NCI-H524 treated with DMSO at 0.1 percent for 48 hours (cell line): ENCODE measurements around the gene ANGPTL5.
A peak's percentile ranks its signal among the peaks of the same experiment; 100 is the strongest.
"Not testable (repeated sequence)": the region's sequence is repeated elsewhere in the genome, so short reads cannot be mapped to it uniquely, and the experiment has no call there.

Experiments used
- DNase-seq: peaks from one replicate; lab custom pipeline; 2025; lab: John Stamatoyannopoulos, UW

ANGPTL5 gene

DNA sequence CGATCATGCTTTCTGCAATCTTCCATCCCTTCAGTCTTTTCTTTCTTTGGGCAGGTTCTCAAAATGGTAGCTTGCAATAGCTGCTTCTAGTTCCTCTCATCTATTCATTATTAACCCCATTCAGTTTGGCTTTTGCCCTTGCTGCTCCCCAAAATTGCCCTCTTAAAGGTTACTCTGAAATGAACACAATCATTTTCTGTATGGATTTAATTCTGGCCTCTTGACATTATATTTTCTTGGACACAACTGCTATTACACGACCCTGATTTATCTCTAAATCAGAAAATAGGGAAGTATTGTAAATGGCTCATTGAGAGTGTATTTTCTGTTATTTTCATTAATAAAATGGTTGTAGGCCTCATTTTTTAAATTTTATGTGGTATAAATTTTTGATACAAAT, at the start of gene ANGPTL5:
Gene ANGPTL5, minus strand, starts transcription at position 101 of the 400 bp plus-strand sequence. CDS start 8,613 bp downstream, outside the sequence.
- no peak for DNase-seq

DNA sequence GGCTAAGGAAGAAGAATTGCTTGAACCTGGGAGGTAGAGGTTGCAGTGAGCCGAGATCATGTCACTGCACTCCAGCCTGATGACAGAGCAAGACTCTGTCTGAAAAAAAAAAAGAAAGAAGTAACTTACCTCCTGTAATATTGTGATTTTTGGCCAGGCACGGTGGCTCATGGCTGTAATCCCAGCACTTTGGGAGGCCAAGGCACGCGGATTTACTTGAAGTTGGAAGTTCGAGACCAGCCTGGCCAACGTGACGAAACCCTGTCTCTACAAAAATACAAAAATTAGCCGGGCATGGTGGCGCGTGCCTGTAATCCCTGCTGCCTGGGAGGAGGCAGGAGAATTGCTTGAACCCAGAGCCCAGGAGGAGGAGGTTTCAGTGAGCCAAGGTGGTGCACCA, 47.9 kb upstream of the ANGPTL5 start:
- not testable (repeated sequence) for DNase-seq

DNA sequence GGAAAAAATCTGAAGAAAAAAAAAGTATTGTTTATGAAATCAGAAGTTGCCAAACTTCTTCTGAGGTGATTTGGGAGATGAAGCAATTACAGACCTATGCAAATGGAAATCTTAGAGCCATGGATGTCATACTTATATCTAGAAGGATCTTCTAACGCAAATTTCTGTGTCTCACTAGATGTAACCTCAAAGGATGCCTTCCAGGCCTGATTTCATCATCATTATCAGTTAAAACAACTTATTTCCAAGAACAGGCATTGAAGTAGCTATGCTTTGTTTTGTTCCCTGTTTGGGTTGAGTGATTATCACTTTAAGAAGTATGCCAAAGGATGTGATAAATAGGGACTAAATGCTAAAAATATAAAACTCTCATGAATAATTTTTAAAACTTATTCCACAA, 43.9 kb upstream of the ANGPTL5 start:
- no peak for DNase-seq

DNA sequence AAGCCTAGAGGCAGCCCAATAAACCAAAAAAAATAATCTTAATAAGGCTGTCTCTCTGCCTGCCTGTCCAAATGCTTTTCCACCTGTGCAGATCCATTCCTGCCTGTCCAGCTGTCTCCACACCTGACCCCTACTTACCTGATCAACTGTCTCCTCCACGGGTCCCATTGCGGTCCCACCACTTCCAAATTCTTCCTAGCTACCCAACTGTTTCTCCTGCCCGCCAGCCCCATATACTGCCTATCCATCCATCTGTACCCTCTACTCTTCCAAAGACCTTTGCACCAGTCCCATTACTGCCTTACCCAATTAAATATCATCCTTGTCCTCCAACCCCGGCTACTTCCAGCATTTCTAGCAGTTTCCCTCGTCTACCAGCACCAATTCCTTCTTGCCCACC, 39.4 kb upstream of the ANGPTL5 start:
- no peak for DNase-seq

DNA sequence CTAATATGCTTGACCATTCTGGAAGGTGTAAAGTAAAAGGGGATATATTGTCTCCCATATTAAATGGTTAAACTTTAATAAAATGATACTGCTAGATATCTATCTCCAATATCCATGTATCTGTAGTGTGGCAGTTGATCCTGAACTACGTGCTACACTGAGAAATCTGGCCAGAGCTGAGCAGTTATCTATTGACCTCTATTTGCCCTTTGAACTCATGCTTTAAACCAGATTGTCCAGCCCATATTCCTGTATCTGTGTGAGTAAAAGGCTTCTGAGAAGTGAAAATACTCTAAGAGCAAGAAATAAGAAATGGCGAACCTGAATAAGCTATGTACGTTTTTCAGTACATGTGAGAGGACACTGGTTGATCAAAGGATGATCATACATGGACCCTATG, 39.0 kb upstream of the ANGPTL5 start:
- no peak for DNase-seq

DNA sequence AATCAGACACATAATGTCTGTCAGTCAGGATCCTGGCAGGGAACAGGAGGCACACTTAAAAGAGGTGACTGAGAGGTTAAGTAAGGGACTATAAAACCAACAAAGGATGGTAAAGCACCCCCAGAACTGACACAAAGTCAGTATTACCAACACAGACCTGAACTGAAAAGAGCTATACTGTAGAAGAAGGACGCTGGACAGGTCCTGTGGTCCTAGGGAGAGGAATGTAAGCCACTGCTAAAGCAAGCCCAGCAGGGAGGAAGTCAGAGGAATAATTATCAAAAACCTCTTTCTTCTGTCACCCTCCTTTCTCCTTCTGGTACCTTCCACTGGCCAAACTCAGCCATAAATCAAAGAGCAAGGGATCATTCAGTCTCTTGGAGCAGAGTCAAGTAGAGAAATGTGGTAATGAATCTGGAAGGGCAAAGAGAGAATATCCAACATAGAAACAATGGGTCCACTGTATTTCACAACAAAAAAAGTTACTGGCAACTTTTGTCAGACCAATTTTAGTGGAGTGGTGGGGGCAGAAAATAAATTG, 33.4 kb upstream of the ANGPTL5 start:
- DNase-seq, result no peak

DNA sequence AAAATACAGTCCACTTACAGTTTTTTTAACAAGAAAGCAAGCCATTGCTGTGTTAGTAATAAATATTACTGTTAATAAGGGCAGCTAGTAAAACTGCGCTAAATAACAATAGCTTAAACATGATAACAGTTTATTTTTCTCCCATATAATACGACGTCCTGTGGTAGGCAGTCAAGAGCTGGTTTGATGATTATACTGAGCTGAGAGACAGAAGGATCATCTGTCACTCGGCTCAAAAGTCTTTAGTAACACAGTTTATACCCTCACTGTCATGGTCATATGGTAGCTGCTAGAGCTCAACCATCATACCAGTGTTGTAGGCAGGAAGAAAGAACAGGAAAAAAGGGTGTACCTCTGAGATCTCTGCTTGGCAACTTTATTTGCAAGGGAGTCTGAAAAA, 29.1 kb upstream of the ANGPTL5 start:
- no peak for DNase-seq

DNA sequence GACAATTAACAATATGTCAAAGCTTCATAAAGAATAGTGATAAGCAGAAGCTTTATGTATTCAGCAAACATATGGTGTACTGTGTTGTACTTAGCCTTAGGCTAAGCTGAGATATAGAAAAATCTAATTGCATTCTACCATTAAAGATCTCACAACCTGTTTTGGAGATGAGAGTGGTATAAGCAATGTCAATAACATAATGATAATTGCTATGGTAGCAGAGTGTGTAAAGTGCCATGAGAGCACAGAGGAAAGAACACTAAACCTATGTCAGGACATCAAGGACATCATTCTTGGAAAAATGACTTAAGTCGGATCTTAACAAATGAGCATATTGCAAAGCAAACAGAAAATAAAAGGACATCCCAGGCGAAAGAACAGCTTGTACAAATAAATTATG, 28.6 kb upstream of the ANGPTL5 start:
- no peak for DNase-seq

DNA sequence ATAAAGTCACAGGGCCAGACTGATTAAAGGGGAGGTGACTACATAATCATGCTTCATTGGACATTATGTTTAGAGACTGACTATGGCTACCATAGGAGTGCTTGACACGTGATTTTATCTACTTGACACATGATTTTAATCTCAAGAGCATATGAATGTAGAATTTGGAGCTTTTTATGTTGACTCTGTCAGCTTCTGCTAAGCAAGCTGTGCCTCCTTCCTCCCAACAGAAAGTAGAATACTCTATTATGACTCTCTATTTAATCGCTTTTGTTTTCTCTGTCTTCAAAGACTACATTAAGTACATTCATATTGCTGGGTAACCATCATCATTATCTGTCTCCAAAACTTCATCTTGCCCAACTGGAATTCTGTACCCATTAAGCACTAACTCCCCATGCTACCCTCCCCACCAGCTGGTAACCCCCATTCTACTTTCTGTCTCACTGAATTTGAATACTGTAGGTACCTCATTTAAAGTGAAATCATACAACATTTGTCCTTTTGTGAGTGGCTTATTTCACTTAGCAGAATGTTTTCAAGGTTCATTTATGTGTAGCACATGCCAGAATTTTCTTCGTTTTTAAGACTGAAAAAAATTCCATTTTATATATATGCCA, 24.7 kb upstream of the ANGPTL5 start:
- DNase-seq, result no peak

DNA sequence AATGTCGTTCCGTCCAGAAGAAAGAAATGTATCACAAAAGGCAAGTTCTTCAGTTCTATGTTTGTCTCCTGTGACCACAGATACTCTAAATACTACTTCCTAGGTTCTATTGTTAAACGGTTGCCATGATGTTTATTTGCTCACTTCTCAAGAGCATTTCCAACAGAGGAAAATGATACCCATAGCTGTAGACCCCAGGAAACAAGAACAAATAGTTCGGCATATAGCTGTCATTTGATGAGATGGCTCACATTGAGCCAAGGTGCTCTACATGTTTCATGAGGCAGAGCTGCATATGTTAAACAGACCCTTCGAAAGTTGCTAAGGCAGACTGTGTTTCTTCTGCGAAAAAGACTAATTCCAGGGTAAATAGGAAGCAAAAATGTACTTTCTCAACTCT, 15.4 kb upstream of the ANGPTL5 start:
- DNase-seq, result no peak

DNA sequence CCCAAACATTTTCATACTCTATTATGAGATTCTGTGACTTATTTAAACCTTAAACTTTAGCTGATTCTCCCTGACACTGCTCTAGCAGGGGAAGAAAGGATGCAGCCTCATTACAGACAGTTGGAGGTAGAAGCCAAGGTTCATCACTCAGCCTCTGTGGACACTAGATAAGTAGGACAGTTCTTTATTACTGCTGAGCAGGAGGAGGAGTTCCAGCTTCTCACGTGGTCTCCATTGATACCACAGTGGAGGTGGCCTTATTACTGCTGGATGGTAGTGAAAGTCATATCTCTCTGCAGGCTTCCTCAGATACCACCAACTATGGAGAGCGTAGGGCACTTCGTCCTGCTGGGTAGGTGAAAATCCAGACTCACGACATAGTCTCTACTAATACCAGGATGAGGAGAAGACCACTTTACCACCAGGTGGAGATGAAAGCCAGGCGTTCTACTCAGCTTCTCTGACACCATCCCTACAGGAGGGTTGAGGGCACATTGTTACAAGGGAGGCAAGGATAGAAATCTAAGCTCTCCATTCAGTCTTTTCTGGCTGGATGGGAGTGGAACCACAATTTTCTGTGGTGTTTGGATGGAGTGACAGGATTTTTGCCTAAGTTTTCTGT, 13.1 kb upstream of the ANGPTL5 start:
- DNase-seq, result no peak

DNA sequence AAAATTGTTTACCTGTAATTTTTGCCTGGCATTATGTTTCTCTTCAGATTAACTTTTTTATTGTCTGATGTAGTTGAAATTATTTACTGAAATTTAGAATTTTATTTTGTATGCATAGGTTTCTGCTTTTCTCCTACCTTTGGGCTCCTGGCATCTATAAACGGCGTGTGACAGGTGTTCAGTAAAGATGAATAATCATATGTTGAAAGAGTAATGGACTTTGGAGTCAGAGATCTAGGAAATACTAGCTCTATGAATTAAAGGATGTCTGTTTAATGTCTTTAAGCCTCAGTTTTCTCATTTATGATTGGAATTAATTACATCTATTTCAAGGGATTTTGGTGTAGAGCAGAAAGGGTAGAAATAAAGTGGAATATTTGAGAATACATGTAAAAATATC, 7.2 kb upstream of the ANGPTL5 start:
- DNase-seq, result no peak

DNA sequence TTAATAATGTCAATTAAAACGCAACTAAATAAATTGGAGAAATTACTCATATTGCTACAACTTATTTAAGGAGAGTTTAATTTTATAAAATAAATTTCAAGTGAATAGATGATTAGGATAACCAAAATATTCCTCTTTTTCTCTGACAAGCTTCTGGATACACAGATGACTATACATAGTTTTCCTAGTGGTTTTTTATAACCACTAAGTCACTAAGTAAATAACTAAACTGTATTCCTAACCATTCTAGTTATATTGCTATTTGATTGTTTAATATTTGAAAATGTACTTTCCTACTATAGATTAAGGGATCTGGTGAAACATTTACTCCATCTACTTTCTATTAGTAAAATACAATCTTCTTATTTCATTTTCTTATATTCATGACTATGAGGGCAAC, 4.7 kb upstream of the ANGPTL5 start:
- DNase-seq, result no peak

DNA sequence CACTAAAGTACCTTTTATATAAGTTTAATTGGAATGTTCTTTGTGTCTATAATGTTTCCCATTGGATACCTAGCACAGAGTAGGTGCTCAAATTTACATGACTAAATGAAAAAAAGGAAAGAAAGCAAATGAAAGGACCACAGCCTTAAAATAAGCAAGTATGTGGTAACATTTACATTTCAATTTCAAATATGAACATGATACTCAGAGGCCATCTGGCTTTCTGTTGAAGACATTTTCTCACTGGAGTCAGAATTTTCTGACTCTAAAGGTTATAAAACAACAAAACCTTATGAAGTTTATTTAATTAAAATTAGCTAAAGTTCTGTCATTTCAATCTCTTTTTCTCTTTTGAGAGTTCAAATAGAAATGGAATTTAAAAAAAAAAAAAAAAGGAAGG, 904 bp upstream of the ANGPTL5 start:
- DNase-seq, result no peak

DNA sequence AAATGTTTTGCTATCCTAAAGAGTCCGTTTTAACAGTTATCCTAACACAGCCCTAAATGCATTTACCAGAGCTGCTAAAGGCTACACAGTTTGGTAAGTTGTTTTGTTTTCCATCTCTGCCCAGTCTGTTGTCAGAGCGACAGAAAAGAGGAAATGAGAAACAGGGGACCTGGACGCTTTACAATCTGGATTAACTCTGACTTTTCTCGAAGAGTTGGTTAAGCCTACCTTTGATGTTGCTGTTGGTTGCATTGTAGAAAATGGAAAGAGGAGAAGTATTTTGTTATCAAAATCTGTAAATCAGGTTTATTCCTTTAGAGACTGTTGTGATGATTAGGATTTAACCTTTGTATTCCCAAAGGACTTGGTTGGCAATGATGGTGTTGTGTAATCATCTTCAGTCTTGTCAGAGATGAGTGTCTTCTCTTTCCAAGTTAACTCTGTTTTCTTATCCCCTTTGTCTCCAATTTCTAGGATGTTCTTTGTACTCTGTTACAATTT, 481 bp downstream of the ANGPTL5 start:
- DNase-seq, result no peak

DNA sequence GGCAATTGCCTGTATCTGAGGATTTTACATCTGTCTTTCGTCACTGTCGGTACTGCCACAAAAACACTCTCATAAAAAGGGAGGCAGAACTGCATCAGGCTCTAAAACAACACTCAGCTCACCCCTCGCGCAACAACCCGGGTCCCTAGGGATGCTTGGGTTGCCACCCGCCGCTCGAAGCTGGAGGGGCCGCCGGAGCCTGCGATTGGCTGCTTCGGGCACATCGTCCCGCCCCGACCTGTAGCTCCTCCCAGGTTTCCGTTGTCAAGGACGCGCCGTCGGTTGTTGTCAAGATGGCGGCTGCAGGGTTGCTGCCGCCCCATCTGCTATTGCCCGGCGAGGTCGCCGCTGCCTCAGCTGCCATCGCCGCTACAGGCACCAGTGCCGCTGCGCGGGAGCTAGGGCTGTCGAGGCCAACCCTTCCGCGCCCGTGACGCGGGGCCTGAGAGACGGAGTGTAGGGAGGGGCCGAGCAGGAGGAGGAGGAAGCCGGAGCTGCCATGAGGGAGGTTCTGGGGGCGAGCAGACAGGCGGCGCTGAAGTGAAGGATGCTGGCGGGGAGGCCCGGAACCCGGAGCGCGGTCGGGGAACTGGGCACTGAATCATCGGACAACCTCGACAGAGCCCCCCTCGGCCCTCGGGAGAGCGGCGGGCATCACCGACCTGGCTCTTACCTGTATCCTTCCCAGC, 1.4 kb downstream of the ANGPTL5 start, which contains the start of gene CEP126:
Gene CEP126, plus strand, starts transcription at position 273 of the 689 bp plus-strand sequence. Its CDS starts 275 bp downstream, at position 548.
- DNase-seq, result peak; percentile 61

DNA sequence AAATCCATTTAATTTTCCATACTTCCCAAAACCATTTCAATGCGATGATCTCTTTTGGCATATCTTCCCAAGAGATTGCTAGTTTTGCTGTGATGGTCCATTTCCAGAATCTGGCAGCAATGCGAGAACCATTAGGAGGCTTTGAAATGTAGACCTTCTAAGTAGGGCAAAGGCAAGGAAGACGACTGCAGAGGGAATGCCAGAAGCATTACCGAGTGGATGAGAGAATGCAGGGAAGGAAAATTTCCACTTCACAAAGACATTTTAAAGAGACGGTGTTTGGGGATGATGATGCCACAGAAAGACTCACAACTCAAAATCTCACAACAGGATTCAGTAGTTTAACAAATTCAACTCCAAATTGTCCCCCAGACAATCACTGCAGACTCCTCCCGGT, 2.0 kb downstream of the ANGPTL5 start:
- DNase-seq, result no peak

DNA sequence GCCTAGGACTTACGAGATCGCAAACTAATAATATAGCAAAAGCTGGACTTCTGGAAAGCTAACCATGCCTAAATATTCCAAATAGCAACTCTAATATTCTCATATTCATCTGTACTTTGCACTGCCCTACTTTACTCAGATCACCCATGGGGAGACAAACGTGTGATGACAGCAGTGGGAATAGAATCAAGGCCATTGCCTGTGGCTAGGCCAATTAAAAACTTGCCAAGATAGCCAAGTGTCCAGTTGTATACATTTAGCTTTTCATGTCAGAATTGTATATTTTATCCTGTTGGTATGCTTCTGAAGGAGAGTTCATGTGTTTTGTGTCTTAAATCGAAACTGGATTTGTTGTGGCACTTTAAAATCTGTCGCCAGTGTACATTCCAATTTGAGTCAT, 2.7 kb downstream of the ANGPTL5 start:
- DNase-seq, result no peak

DNA sequence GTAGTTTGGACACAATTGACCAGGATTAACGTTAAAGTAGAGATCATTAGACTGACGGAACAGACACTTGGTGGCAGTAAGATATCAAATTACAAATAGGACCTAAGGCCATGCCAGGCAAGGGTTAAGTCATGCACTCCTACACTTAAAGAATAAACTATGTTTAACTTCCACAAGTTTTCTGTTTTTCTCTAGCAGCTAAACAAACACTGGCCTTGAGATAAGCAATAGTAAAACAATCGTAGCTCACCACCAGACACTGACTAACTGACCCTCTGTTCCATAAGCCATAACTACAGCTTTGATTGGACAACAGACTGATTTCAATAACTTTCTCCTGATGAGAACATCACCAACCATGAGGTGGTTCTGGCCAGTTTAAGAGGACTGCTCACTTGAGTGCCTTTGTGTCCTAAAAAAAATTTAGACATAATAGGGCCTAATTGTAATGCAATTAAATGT, 3.5 kb downstream of the ANGPTL5 start:
- DNase-seq, result no peak

DNA sequence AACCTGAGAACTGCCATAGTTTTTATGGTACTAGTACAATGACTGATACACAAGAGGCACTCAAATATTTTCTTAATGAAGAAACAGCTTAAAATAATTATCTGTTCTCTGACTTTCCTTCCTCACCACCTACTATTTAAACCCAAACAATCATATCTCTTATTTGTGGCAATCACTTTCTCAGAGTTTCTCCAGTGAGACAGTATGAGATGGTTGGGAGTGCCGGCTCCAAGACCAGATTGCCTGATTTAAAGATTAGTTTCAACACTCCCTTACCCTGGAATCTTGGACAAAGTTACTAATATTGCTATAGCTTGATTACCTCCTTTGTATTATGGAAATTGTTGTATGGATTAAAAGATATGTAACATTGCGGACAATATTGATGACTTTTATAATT, 7.2 kb downstream of the ANGPTL5 start:
- DNase-seq, result no peak

DNA sequence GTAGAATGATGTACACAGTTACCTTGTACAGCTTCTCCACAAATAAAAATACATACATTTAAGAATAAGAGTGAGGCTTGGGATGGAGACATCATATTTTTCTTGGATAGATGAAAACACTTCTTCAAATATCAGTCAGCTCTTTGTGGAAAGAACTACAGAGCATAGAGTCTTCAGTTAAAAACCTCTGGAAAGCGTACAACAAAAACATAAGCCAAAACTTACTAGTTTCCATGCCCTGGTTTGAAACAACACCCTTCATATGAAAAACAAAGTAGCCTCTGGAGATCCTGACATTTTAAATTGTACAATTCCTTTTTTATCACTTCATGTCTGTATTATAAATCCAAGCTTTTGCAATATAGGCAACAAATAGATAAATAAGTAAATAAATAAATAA, 8.5 kb downstream of the ANGPTL5 start:
- no peak for DNase-seq

DNA sequence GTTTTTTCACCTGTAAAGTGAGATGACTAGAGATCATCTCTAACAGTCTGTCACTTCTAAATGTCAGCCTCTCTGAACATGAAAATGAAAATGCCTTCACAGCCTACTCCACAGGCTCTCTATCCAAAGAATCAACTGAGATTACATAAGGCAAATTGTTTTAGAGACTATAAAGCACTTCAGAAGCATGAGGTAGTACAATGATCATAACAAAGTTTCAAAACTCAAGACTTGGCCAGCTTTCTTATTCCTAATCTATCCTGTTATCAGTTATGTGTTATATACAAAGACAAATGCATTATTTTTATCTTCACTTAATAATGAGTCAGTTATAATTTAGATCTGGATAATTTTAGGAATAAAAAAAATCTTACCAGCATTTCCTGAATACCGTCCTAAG, 21.8 kb downstream of the ANGPTL5 start:
- no peak for DNase-seq

DNA sequence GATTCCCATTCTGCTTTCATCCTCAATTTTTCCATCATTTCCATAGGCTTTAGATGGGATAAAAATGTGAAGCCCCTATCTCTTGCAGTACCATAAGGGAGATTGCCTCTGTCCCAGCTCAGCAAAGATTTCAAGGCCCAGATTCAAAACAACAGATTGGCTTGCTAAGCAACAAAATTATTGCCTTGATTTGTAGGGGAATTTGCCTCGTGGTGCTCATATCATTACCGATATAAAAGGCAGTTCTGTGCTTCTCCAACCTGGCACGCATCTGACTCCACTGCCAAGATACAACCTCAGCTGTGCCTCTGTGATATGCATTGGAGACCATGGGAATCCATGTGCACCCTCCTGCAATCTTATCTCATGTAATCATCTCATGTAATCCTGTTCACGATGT, 26.6 kb downstream of the ANGPTL5 start:
- DNase-seq, result no peak
